WERI-Rb-1 (cell line): Measurements from ENCODE around the gene TBX18.

Experiments
- DNase-seq: peaks from one replicate; pipeline ENCODE4 v3.0.0-alpha.2; 2020
- H3K27ac ChIP-seq: fragments of 250-450 bp; sonication (Bioruptor Pico); 2 replicates; pipeline ENCODE4 v1.5.1; 2020; ENCODE audit warnings: mild to moderate bottlenecking, moderate library complexity
- H3K27me3 ChIP-seq: fragments of 250-450 bp; sonication (Bioruptor Pico); 2 replicates; pipeline ENCODE4 v1.5.1; 2021; ENCODE audit warnings: mild to moderate bottlenecking, low read depth, moderate library complexity; ENCODE audit not compliant: insufficient read depth, severe bottlenecking
- H3K36me3 ChIP-seq: fragments of 250-450 bp; sonication (Bioruptor Pico); 2 replicates; pipeline ENCODE4 v1.5.1; 2020; ENCODE audit warnings: mild to moderate bottlenecking, moderate library complexity
- H3K4me3 ChIP-seq: 2 replicates; pipeline ENCODE4 v1.5.1; 2011; ENCODE audit warnings: low read depth, mild to moderate bottlenecking, control low read depth, low read length
- H3K9me3 ChIP-seq: fragments of 250-450 bp; sonication (Bioruptor Pico); 2 replicates; pipeline ENCODE4 v1.5.1; 2021; ENCODE audit warnings: mild to moderate bottlenecking, moderate library complexity; ENCODE audit not compliant: severe bottlenecking
- CTCF ChIP-seq: IDR thresholded peaks from 2 replicates; pipeline ENCODE4 v1.5.1; 2011; ENCODE audit warnings: low read depth, mild to moderate bottlenecking, control low read depth, inconsistent platforms, low read length

TBX18 gene

GRCh38 chr6:84667252-84668213 is 96.9 kb downstream of the TBX18 start:
- Histone ChIP-seq H3K9me3 (no peaks in the 10 kb centered on the region), H3K27me3 (no peaks in the 10 kb centered on the region), H3K4me3 (no peak overlapping the region), H3K27ac (no peak overlapping the region), H3K36me3 (no peaks in the 10 kb centered on the region)
- no peak for DNase-seq
- no peak for TF ChIP-seq CTCF

GRCh38 chr6:84665401-84665800 is 99.0 kb downstream of the TBX18 start:
- DNase-seq: no peak
- no peaks in the 10 kb centered on the region for H3K9me3 ChIP-seq
- no peak overlapping the region for H3K4me3 ChIP-seq
- H3K27ac ChIP-seq: no peak overlapping the region
- H3K36me3 ChIP-seq: no peaks in the 10 kb centered on the region
- H3K27me3 ChIP-seq: no peaks in the 10 kb centered on the region
- no peak for TF ChIP-seq CTCF

- no peaks in the 10 kb centered on the region for H3K36me3 ChIP-seq
- no peaks in the 10 kb centered on the region for H3K9me3 ChIP-seq
- DNase-seq: no peak
- H3K27me3 ChIP-seq: no peaks in the 10 kb centered on the region
- no peak for TF ChIP-seq CTCF
- H3K27ac ChIP-seq: no peak overlapping the region
- no peak overlapping the region for H3K4me3 ChIP-seq
These were observed 100.5 kb downstream of the TBX18 start for GRCh38 chr6:84663866-84664265.

- no peaks in the 10 kb centered on the region for H3K27me3 ChIP-seq
- H3K9me3 ChIP-seq: no peaks in the 10 kb centered on the region
- H3K36me3 ChIP-seq: no peaks in the 10 kb centered on the region
- H3K4me3 ChIP-seq: no peak overlapping the region
- DNase-seq: no peak
- no peak overlapping the region for H3K27ac ChIP-seq
- no peak for TF ChIP-seq CTCF
These were observed 106.9 kb downstream of the TBX18 start for GRCh38 chr6:84657486-84657885.

- H3K9me3 ChIP-seq: no peaks in the 10 kb centered on the region
- DNase-seq: no peak
- H3K27me3 ChIP-seq: no peaks in the 10 kb centered on the region
- no peaks in the 10 kb centered on the region for H3K36me3 ChIP-seq
- no peak overlapping the region for H3K4me3 ChIP-seq
- TF ChIP-seq CTCF: no peak
- no peak overlapping the region for H3K27ac ChIP-seq
These were observed 107.4 kb downstream of the TBX18 start for GRCh38 chr6:84657025-84657424.
